K562 (cell line): ENCODE results near the gene ECD. TPM values are rescaled to one million over a fixed set of nuclear protein-coding genes. Genes with fewer than 3 reads are reported as not detected.

Experiments
- CEBPZ ChIP-seq: fragments of 150-350 bp; IDR thresholded peaks from 2 replicates; pipeline ENCODE4 v1.6.1; 2014; ENCODE audit warnings: low read depth, mild to moderate bottlenecking, low read length, borderline replicate concordance
- CGGBP1 ChIP-seq: fragments of 250-450 bp; sonication (Bioruptor Pico); IDR thresholded peaks from 2 replicates; pipeline ENCODE4 v1.9.0; 2021; ENCODE audit warnings: mild to moderate bottlenecking
- ELF2 ChIP-seq: fragments of 250-450 bp; sonication (Bioruptor Pico); IDR thresholded peaks from 2 replicates; pipeline ENCODE4 v1.5.0; 2021; ENCODE audit warnings: mild to moderate bottlenecking
- HOMEZ ChIP-seq: fragments of 250-450 bp; sonication (Bioruptor Pico); IDR thresholded peaks from 2 replicates; pipeline ENCODE4 v1.4.0; 2020; ENCODE audit warnings: mild to moderate bottlenecking, moderate library complexity
- MEF2A ChIP-seq: IDR thresholded peaks from 2 replicates; pipeline ENCODE4 v1.6.1; 2011; ENCODE audit warnings: low read depth, mild to moderate bottlenecking, low read length, moderate library complexity; ENCODE audit not compliant: control insufficient read depth
- NFATC3 ChIP-seq: fragments of 450-650 bp; IDR thresholded peaks from 2 replicates; pipeline ENCODE4 v1.6.1; 2017; ENCODE audit warnings: mild to moderate bottlenecking
- POLR2AphosphoS5 ChIP-seq: IDR thresholded peaks from 2 replicates; pipeline ENCODE4 v1.6.1; 2011; ENCODE audit warnings: mild to moderate bottlenecking, low read depth, low read length, moderate library complexity; ENCODE audit not compliant: control insufficient read depth, insufficient read depth
- PRDM10 ChIP-seq: fragments of 450-650 bp; IDR thresholded peaks from 2 replicates; pipeline ENCODE4 v1.6.1; 2018; ENCODE audit not compliant: partially characterized antibody
- TAF15 ChIP-seq: fragments of 200-400 bp; formaldehyde crosslinking; IDR thresholded peaks from 2 replicates; pipeline ENCODE4 v1.6.1; 2017; ENCODE audit warnings: mild to moderate bottlenecking, low read depth, low read length, moderate library complexity
- ZBTB43 ChIP-seq: sonication (generic); formaldehyde crosslinking; IDR thresholded peaks from 2 replicates; pipeline ENCODE4 v1.8.0; 2023; ENCODE audit warnings: mild to moderate bottlenecking, missing genetic modification reagents
- ZNF583 ChIP-seq: fragments of 250-450 bp; sonication (Bioruptor Pico); IDR thresholded peaks from 2 replicates; pipeline ENCODE4 v1.4.0; 2020
- ZNF589 ChIP-seq: fragments of 200-800 bp; sonication (Bioruptor generic); IDR thresholded peaks from 2 replicates; pipeline ENCODE4 v1.6.1; 2016; ENCODE audit warnings: low read depth, missing genetic modification characterization, missing compliant biosample characterization
- ZNF717 ChIP-seq: fragments of 250-450 bp; sonication (Bioruptor Pico); IDR thresholded peaks from 2 replicates; pipeline ENCODE4 v1.5.0; 2021
- polyA plus RNA-seq, 8 experiments: library from polyadenylated mRNA; depleted of rRNA in 4 of 8; stranded (reverse) in 5 of 8; unstranded in 3 of 8; fragments of >200 nt; fragmentation: Nextera tagmentation in 2 of 8; fragmentation: Illumina TruSeq in 1 of 8; extraction: Ambion mirVana in 2 of 8; extraction: Trizol in 1 of 8; gene quantifications; 2 replicates each; pipeline versions ENCODE4 v1.2.1 to v1.2.3, GENCODE V29; 2011 to 2014; ENCODE audit warnings: inconsistent platforms in 1 of 8, missing spikeins in 1 of 8
- total RNA-seq, 7 experiments: library from RNA; depleted of rRNA in 6 of 7; stranded (reverse); fragments of >200 nt in 6 of 7; fragmentation: Illumina TruSeq in 2 of 7; extraction: Trizol in 2 of 7; gene quantifications; 2 replicates each; pipeline versions ENCODE4 v1.2.1 to v1.2.3, GENCODE V29; 2011 to 2021; ENCODE audit warnings: low replicate concordance in 1 of 7

The ECD gene
- total and polyA plus RNA-seq, 9 of the 15 experiments (the other 6 are each of a cell fraction or from before 2014, with no cell fraction given), result 33.5 to 79.9 (median 53.2) TPM

GRCh38 chr10:73186266-73186665 is 18.5 kb upstream of the ECD start (continued):
- TF ChIP-seq ZNF583 (CRISPR knock-in tag) (no peak), TAF15 (no peak), MEF2A (no peak), PRDM10 (no peak), CGGBP1 (CRISPR knock-in tag) (no peak), HOMEZ (no peak), ELF2 (no peak), ZBTB43 (CRISPR knock-in tag) (no peak), NFATC3 (no peak), ZNF589 (CRISPR knock-in tag) (no peak), ZNF717 (CRISPR knock-in tag) (no peak), CEBPZ (no peak), POLR2AphosphoS5 (no peak)
